ENCODE measurements around the gene STIMATE. TPM values are rescaled to one million over a fixed set of nuclear protein-coding genes. Genes with fewer than 3 reads are reported as not detected.

STIMATE gene
- 3.2 and 8.5 TPM in 2 replicates for total RNA-seq (2011; cell fraction: chromatin; rRNA removed; ENCODE audit: low replicate concordance)
- 6.3 and 9.5 TPM in 2 replicates for total RNA-seq (2011; cell fraction: nucleolus; rRNA removed)
- total RNA-seq (2011; cell fraction: nucleoplasm; rRNA removed) = 7.5 and 13.3 TPM in 2 replicates
- total RNA-seq (2014; rRNA removed) (2.9 and 4.9 TPM in 2 replicates), total RNA-seq (2014; rRNA removed; fragmentation: Illumina TruSeq; extraction: Trizol) (2.0 and 3.0 TPM in 2 replicates), total RNA-seq (2015; rRNA removed; fragmentation: Illumina TruSeq; extraction: Trizol) (5.1 and 5.2 TPM in 2 replicates), total RNA-seq (2021) (5.3 and 6.9 TPM in 2 replicates), polyA plus RNA-seq (2011; rRNA removed) (2.5 and 2.8 TPM in 2 replicates), polyA plus RNA-seq (2014; fragmentation: Illumina TruSeq; extraction: Trizol) (6.3 and 7.7 TPM in 2 replicates), polyA plus RNA-seq (2014; fragmentation: Nextera tagmentation; extraction: Ambion mirVana) (under 1 TPM; 0.14 to 0.52 TPM), polyA plus RNA-seq (2014; rRNA removed) (7.6 and 8.4 TPM in 2 replicates), polyA minus RNA-seq (2011; rRNA and poly(A)+ RNA removed) (1.5 and 2.1 TPM in 2 replicates), Bru-seq, nascent RNA (percentile 46 among the genes with signal in this experiment), BruChase-seq, experiment 1, labeled RNA remaining after a 2-hour chase (percentile 56 among the genes with signal in this experiment), BruChase-seq, experiment 2, labeled RNA remaining after a 6-hour chase (percentile 63 among the genes with signal in this experiment)
- 5.2 and 7.2 TPM in 2 replicates for polyA plus RNA-seq (2011; cell fraction: cytosol; rRNA removed)
- polyA plus RNA-seq (2011; cell fraction: nucleus; rRNA removed) = 7.9 and 10.5 TPM in 2 replicates
- polyA plus RNA-seq (2012) = 4.4 and 17.7 TPM in 2 replicates
- polyA minus RNA-seq (2011; cell fraction: cytosol; rRNA and poly(A)+ RNA removed) = 5.5 TPM in 1 of 2 replicates, not detected in the other
- 3.1 and 4.2 TPM in 2 replicates for polyA minus RNA-seq (2011; cell fraction: nucleus; rRNA and poly(A)+ RNA removed)
- long read RNA-seq, experiment 1, full-length matches to known transcripts = 8 of 24 reads
- long read RNA-seq, experiment 1, partial matches to known transcripts = 2 of 24 reads
- long read RNA-seq, experiment 1, other reads (novel, unspliced or antisense) = 14 of 24 reads
- long read RNA-seq, experiment 2, full-length matches to known transcripts = 2 of 3 reads
- long read RNA-seq, experiment 2, partial matches to known transcripts = 0 of 3 reads
- long read RNA-seq, experiment 2, other reads (novel, unspliced or antisense) = 1 of 3 reads
- long read RNA-seq, experiment 3, full-length matches to known transcripts = 1 of 3 reads
- long read RNA-seq, experiment 3, partial matches to known transcripts = 0 of 3 reads
- long read RNA-seq, experiment 3, other reads (novel, unspliced or antisense) = 2 of 3 reads

- no peak within 1 kb of the TSS for H3K27ac ChIP-seq (ENCODE audit: extremely low read depth, low read depth, low read length)
- H3K9me3 ChIP-seq (replicated peaks; ENCODE audit: control insufficient read depth, insufficient read depth, low read depth, low read length) = no peaks in the 10 kb centered on the region
- H3K4me3 ChIP-seq = peak within 1 kb of the TSS; percentile 72
- no peaks in the 10 kb centered on the region for H3K27me3 ChIP-seq (ENCODE audit: control insufficient read depth in 2 of 2, insufficient read depth in 2 of 2, low read length in 2 of 2)
- H3K9ac ChIP-seq (ENCODE audit: insufficient read depth in 1 of 2, low read depth in 2 of 2, low read length in 2 of 2) = peak within 1 kb of the TSS; percentile 44 to 89
- CTCF ChIA-PET (ENCODE audit: low intra/inter-chr PET ratio) = no interaction called here
- POLR2A ChIA-PET = no interaction called here
- peak within 1 kb of the TSS; percentile 69 for H2AFZ ChIP-seq (ENCODE audit: low read depth, low read length)
- in situ Hi-C loops (cut with MboI) (no loop called here), intact Hi-C loops (cut with micrococcal nuclease) (no loop called here)
- under 1% methylated on average over 23 of the region's 85 CpGs for WGBS (ENCODE audit: insufficient coverage, low coverage, missing lambda C conversion rate)
- no peaks in the 10 kb centered on the region for H4K20me1 ChIP-seq (replicated peaks; ENCODE audit: control insufficient read depth, insufficient read depth, low read length)
- H3K4me1 ChIP-seq (replicated peaks in 1 of 2; ENCODE audit: control insufficient read depth in 2 of 2, insufficient read depth in 2 of 2, low read length in 2 of 2) = peaks cover 7 to 14% of the 10 kb centered on the region in 2 experiments; a peak in 4 of 5 replicates
- FAIRE-seq (peak; percentile 82), ATAC-seq (peak; percentile 99), DNase-seq (ENCODE audit: extremely low read depth in 1 of 4, low spot score in 3 of 4) (peak; percentile 87 to 95 (median 92))
- BruUV-seq (replicated peaks) = no TSS peak
- H3K36me3 ChIP-seq (ENCODE audit: control insufficient read depth, insufficient read depth, low read length) = no peaks in the 10 kb centered on the region
- H3K79me2 ChIP-seq (ENCODE audit: control insufficient read depth, insufficient read depth, low read length) = no peaks in the 10 kb centered on the region
- H3K9me1 ChIP-seq (ENCODE audit: control insufficient read depth, insufficient read depth, low read length) = no peaks in the 10 kb centered on the region
- H3K4me2 ChIP-seq (ENCODE audit: insufficient read depth, low read length) = peak within 1 kb of the TSS; percentile 77
- TF ChIP-seq POLR2AphosphoS5 (IDR thresholded peaks at IDR 0.05; ENCODE audit: control insufficient read depth, insufficient read depth, low read depth, low read length) = 0 out of 2 replicates have a peak, but pooled peaks have one; percentile 24
- 0 out of 2 replicates have a peak, but pooled peaks have one; percentile 28 for TF ChIP-seq SIN3B (IDR thresholded peaks at IDR 0.05; ENCODE audit: low read depth)
- TF ChIP-seq POLR2G (IDR thresholded peaks at IDR 0.05; ENCODE audit: low read depth, low read length) = peak; percentile 76
- no peak for TF ChIP-seq ZFPM2 (CRISPR knock-in tag; IDR thresholded peaks at IDR 0.05)
- no peak for TF ChIP-seq ZNF696 (CRISPR knock-in tag; conservative IDR thresholded peaks at IDR 0.05)
- TF ChIP-seq NRF1 (conservative IDR thresholded peaks at IDR 0.05 in 1 of 2, IDR thresholded peaks at IDR 0.05 in 1 of 2) = peak in 1 of 2 experiments; percentile 65; a peak in 2 of 4 replicates
- no peak for TF ChIP-seq ZNF766 (CRISPR knock-in tag; conservative IDR thresholded peaks at IDR 0.05)
- TF ChIP-seq FIP1L1 (IDR thresholded peaks at IDR 0.05; ENCODE audit: low read depth, low read length, poor library complexity, severe bottlenecking) = no peak
- TF ChIP-seq EZH2 (IDR thresholded peaks at IDR 0.05; ENCODE audit: borderline replicate concordance, low read depth, low read length) = no peak
- peak; percentile 51; the same call in 1 of the 2 replicates for TF ChIP-seq SMAD4 (CRISPR knock-in tag; conservative IDR thresholded peaks at IDR 0.05)
- no peak for TF ChIP-seq SIX5 (IDR thresholded peaks at IDR 0.05; ENCODE audit: borderline replicate concordance in 1 of 2, insufficient read depth in 1 of 2, low read depth in 1 of 2, low read length in 2 of 2)
- no peak for TF ChIP-seq SUPT5H (IDR thresholded peaks at IDR 0.05)
- no peak for TF ChIP-seq USF2 (CRISPR knock-in tag; IDR thresholded peaks at IDR 0.05)
- TF ChIP-seq ZNF23 (CRISPR knock-in tag; IDR thresholded peaks at IDR 0.05) = no peak
- TF ChIP-seq ZNF347 (CRISPR knock-in tag; IDR thresholded peaks at IDR 0.05; ENCODE audit: low read depth) = no peak
- TF ChIP-seq HDAC2 (IDR thresholded peaks at IDR 0.05) = no peak
These were observed at the start of gene STIMATE for GRCh38 chr3:52897130-52898122. Gene STIMATE, minus strand, starts transcription at chr3:52897548. Its CDS starts 98 bp downstream, at chr3:52897450.

Measured in K562 (cell line).